DND-41 (cell line): ENCODE results near the gene SPECC1.

Experiments used
- EZH2 ChIP-seq: IDR thresholded peaks from 3 replicates; pipeline ENCODE4 v1.6.1; 2012; ENCODE audit warnings: borderline replicate concordance, low read depth, mild to moderate bottlenecking, moderate library complexity, low read length, inconsistent platforms; ENCODE audit not compliant: severe bottlenecking
- TF ChIP-seq, protein P1 (sequence below): IDR thresholded peaks from 2 replicates; pipeline ENCODE4 v1.5.1; 2012; ENCODE audit warnings: borderline replicate concordance, low read length, moderate library complexity, mild to moderate bottlenecking; ENCODE audit not compliant: poor library complexity, severe bottlenecking; ENCODE audit errors: extremely low read depth

DNA sequence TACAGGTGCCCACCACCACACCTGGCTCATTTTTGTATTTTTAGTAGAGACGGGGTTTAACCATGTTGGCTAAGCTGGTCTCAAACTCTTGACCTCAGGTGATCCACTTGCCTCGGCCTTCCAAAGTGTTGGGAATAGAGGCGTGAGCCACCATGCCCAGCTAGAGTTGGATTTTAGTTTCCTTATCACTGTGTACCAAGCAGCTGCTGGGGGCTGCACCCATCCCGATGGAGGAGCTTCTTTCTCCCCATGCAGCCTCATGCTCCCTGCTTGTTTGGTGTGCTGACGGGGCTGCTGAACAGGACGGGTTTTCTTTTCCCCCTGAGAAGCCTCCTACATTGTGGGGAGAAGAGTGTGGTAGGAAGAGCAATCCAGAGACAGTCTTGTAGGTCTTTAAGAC lies 285.0 kb downstream of the SPECC1 start:
- TF ChIP-seq, protein P1, sequence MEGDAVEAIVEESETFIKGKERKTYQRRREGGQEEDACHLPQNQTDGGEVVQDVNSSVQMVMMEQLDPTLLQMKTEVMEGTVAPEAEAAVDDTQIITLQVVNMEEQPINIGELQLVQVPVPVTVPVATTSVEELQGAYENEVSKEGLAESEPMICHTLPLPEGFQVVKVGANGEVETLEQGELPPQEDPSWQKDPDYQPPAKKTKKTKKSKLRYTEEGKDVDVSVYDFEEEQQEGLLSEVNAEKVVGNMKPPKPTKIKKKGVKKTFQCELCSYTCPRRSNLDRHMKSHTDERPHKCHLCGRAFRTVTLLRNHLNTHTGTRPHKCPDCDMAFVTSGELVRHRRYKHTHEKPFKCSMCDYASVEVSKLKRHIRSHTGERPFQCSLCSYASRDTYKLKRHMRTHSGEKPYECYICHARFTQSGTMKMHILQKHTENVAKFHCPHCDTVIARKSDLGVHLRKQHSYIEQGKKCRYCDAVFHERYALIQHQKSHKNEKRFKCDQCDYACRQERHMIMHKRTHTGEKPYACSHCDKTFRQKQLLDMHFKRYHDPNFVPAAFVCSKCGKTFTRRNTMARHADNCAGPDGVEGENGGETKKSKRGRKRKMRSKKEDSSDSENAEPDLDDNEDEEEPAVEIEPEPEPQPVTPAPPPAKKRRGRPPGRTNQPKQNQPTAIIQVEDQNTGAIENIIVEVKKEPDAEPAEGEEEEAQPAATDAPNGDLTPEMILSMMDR: no peak
- TF ChIP-seq EZH2: no peak
